Endothelial cell of umbilical vein (primary cell): Measurements from ENCODE around the gene SYTL3.

ENCODE experiments used
- CTCF ChIP-seq, 2 donors: IDR thresholded peaks; 1 replicate in 1 of 2; 2 replicates in 1 of 2; pipeline ENCODE4 v1.5.1; 2011; ENCODE audit warnings: low read length in 2 of 2, mild to moderate bottlenecking in 2 of 2, moderate library complexity in 2 of 2, control low read depth in 1 of 2, inconsistent platforms in 1 of 2, low read depth in 1 of 2; ENCODE audit not compliant: insufficient read depth in 1 of 2; ENCODE audit errors: extremely low read depth in 1 of 2
- EZH2 ChIP-seq: IDR thresholded peaks from 2 replicates; pipeline ENCODE4 v1.6.1; 2012; ENCODE audit warnings: borderline replicate concordance, low read depth, mild to moderate bottlenecking, moderate library complexity, low read length, inconsistent platforms; ENCODE audit not compliant: severe bottlenecking
- GATA2 ChIP-seq: IDR thresholded peaks from 2 replicates; pipeline ENCODE4 v1.7.0; 2011; ENCODE audit warnings: low read depth, mild to moderate bottlenecking, moderate library complexity, mixed read lengths, low read length; ENCODE audit not compliant: insufficient read length, insufficient read depth
- MYC ChIP-seq: IDR thresholded peaks from one replicate; pipeline ENCODE4 v1.6.1; 2011; ENCODE audit warnings: mild to moderate bottlenecking, low read depth, low read length
- POLR2A ChIP-seq: IDR thresholded peaks from 2 replicates; pipeline ENCODE4 v1.6.1; 2012; ENCODE audit warnings: low read depth, mild to moderate bottlenecking, control low read depth, low read length
- POLR2AphosphoS5 ChIP-seq: IDR thresholded peaks from 2 replicates; pipeline ENCODE4 v1.6.1; 2012; ENCODE audit warnings: low read depth, mild to moderate bottlenecking, control low read depth, low read length, moderate library complexity; ENCODE audit not compliant: insufficient read depth
- TF ChIP-seq, protein P1 (sequence below): IDR thresholded peaks from 2 replicates; pipeline ENCODE4 v1.6.1; 2011; ENCODE audit not compliant: insufficient read depth, insufficient read length

- TF ChIP-seq CTCF (IDR thresholded peaks at IDR 0.05; ENCODE audit: extremely low read depth in 1 of 2, insufficient read depth in 1 of 2, low read depth in 1 of 2, low read length in 2 of 2) (no peak), POLR2A (no peak), EZH2 (no peak), POLR2AphosphoS5 (no peak), MYC (no peak), GATA2 (no peak)
- TF ChIP-seq, protein P1, sequence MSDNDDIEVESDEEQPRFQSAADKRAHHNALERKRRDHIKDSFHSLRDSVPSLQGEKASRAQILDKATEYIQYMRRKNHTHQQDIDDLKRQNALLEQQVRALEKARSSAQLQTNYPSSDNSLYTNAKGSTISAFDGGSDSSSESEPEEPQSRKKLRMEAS: no peak
Measured at GRCh38 chr6:158773581-158774449, 124.0 kb downstream of the SYTL3 start.
